GM12878 (cell line): ENCODE results near the gene ALG12. TPM values are rescaled to one million over a fixed set of nuclear protein-coding genes. Genes with fewer than 3 reads are reported as not detected.
A peak's percentile ranks its signal among the peaks of the same experiment; 100 is the strongest.

ENCODE experiments used
- BCLAF1 ChIP-seq: fragments of 450-650 bp; IDR thresholded peaks from 2 replicates; pipeline ENCODE4 v1.6.1; 2017; ENCODE audit warnings: antibody characterized with exemption, mild to moderate bottlenecking, moderate library complexity
- CBFB ChIP-seq: IDR thresholded peaks from 2 replicates; pipeline ENCODE4 v1.6.1; 2016; ENCODE audit warnings: antibody characterized with exemption, low read depth
- GABPA ChIP-seq: IDR thresholded peaks from 2 replicates; pipeline ENCODE4 v1.6.1; 2014; ENCODE audit warnings: antibody characterized with exemption, low read depth, mild to moderate bottlenecking, inconsistent platforms
- YBX1 ChIP-seq: fragments of 450-650 bp; IDR thresholded peaks from 2 replicates; pipeline ENCODE4 v1.6.1; 2016; ENCODE audit warnings: antibody characterized with exemption
- ZNF24 ChIP-seq: fragments of 450-650 bp; IDR thresholded peaks from 2 replicates; pipeline ENCODE4 v1.6.1; 2017; ENCODE audit warnings: antibody characterized with exemption, mild to moderate bottlenecking
- polyA plus RNA-seq, 11 experiments: library from polyadenylated mRNA; depleted of rRNA in 4 of 11; unstranded in 6 of 11; stranded (reverse) in 5 of 11; fragments of >200 nt; fragmentation: Nextera tagmentation in 4 of 11; fragmentation: Illumina TruSeq in 1 of 11; extraction: Ambion mirVana in 4 of 11; extraction: Trizol in 1 of 11; gene quantifications; 1 replicate in 1 of 11; 2 replicates in 10 of 11; pipeline versions ENCODE4 v1.2.1 to v1.2.3, GENCODE V29; 2011 to 2016; ENCODE audit warnings: inconsistent platforms in 2 of 11, missing spikeins in 2 of 11, low read depth in 1 of 11
- total RNA-seq, 4 experiments: library from RNA; depleted of rRNA in 3 of 4; stranded (reverse); fragments of >200 nt in 3 of 4; fragmentation: Illumina TruSeq in 1 of 4; extraction: Trizol in 1 of 4; gene quantifications; 2 replicates each; pipeline versions ENCODE4 v1.2.1 to v1.2.3, GENCODE V29; 2013 to 2021
- TF ChIP-seq, protein P1 (sequence below): IDR thresholded peaks from 2 replicates; pipeline ENCODE4 v1.6.1; 2011; ENCODE audit warnings: low read depth, low read length, improper control_type of control experiment, borderline replicate concordance
- TF ChIP-seq, protein P2 (sequence below): fragments of 450-650 bp; IDR thresholded peaks from 2 replicates; pipeline ENCODE4 v1.6.1; 2016; ENCODE audit warnings: mild to moderate bottlenecking

ALG12 gene
- total and polyA plus RNA-seq, 10 of the 15 experiments (the other 5 are each of a cell fraction or from before 2014, with no cell fraction given), result 0.22 to 23.4 (median 6.6) TPM

DNA sequence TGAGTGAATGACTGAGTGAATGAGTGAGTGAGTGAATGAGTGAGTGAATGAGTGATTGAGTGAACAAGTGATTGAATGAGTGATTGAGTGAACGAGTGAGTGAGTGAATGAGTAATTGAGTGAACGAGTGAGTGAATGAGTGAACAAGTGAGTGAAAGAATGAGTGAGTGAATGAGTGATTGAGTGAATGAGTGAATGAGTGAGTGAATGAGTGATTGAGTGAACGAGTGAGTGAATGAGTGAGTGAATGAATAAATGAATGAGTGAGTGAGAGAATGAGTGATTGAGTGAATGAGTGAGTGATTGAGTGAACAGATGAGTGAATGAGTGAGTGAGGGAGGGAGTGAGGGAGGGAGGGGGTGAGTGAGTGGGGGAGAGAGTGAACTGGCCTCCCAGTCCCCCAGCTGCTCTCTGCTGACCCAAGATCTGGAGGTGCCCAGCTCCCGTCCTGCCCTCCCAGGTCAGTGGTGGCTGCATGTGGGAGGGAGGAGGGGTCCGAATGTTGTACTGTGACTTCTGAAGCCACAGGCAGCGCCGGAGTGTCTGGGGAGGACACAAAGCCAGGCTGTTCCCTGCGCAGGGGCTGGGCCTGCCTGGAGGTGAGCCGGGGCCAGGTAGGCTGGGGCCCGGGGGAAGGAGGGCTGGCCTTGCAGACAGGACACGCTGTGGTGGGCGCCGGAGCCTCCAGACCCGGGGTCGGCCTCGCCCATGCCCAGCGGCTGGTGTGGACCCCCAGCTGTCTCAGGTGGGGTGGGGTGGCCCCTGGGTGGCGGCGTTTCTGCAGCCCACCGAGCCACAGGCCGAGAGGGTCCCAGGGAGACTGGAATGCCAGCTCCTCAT, 24.5 kb upstream of the ALG12 start (continued):
- no peak for TF ChIP-seq CBFB
- no peak for TF ChIP-seq GABPA
- TF ChIP-seq, protein P1, sequence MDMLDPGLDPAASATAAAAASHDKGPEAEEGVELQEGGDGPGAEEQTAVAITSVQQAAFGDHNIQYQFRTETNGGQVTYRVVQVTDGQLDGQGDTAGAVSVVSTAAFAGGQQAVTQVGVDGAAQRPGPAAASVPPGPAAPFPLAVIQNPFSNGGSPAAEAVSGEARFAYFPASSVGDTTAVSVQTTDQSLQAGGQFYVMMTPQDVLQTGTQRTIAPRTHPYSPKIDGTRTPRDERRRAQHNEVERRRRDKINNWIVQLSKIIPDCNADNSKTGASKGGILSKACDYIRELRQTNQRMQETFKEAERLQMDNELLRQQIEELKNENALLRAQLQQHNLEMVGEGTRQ, result no peak
- no peak for TF ChIP-seq BCLAF1
- peak; percentile 99 for TF ChIP-seq ZNF24
- TF ChIP-seq YBX1, result no peak
- TF ChIP-seq, protein P2, sequence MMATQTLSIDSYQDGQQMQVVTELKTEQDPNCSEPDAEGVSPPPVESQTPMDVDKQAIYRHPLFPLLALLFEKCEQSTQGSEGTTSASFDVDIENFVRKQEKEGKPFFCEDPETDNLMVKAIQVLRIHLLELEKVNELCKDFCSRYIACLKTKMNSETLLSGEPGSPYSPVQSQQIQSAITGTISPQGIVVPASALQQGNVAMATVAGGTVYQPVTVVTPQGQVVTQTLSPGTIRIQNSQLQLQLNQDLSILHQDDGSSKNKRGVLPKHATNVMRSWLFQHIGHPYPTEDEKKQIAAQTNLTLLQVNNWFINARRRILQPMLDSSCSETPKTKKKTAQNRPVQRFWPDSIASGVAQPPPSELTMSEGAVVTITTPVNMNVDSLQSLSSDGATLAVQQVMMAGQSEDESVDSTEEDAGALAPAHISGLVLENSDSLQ, result peak; percentile 60
